GM12873 (cell line): Measurements from ENCODE around the gene SMYD2.

Experiments
- CTCF ChIP-seq: IDR thresholded peaks from 2 replicates; pipeline ENCODE4 v1.5.1; 2012; ENCODE audit warnings: low read depth, mild to moderate bottlenecking, moderate library complexity, low read length, control low read depth; ENCODE audit not compliant: insufficient read depth; ENCODE audit errors: missing control alignments

Gene SMYD2

GRCh38 chr1:214285610-214286440 is 4.9 kb downstream of the SMYD2 start:
- TF ChIP-seq CTCF: no peak

- no peak for TF ChIP-seq CTCF
These were observed 6.9 kb downstream of the SMYD2 start for GRCh38 chr1:214287884-214288283.

- TF ChIP-seq CTCF: no peak
These were observed 8.8 kb downstream of the SMYD2 start for GRCh38 chr1:214289574-214290272.

GRCh38 chr1:214290424-214291037 is 9.6 kb downstream of the SMYD2 start:
- TF ChIP-seq CTCF: no peak

- no peak for TF ChIP-seq CTCF
These were observed 11.4 kb downstream of the SMYD2 start for GRCh38 chr1:214292322-214292721.

- TF ChIP-seq CTCF: no peak
These were observed 15.0 kb downstream of the SMYD2 start for GRCh38 chr1:214295934-214296333.
